ENCODE data around the gene GARIN5B.

GARIN5B gene

DNA sequence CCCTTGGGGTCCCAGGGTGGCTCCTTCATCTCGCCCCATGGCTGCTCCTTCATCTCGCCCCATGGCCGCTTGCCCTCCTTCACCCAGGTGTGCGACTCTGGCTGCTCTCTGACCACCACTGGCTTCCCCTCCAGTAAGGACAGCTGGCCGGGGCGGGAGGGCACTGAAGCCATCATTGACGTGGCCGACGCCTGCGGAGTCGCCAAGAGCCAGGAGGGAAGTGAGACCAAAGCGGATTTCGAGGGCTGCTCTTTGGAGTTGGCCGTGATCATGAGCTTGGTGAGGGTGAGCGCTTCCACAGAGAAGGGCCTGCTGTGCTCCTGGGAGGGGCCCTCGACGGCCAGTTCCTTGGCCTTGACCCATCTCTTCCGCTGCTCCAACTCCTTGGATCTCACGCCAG is 4.6 kb downstream of the GARIN5B start:
- WGBS (ENCODE audit: extremely low coverage, insufficient coverage, insufficient read length) = no CpG with 5 or more reads among the region's 19 CpGs
- no peak overlapping the region for H2AK5ac ChIP-seq (ENCODE audit: low read length)

GRCh38 chr19:55355213-55355821 is 7.7 kb downstream of the GARIN5B start:
- H3K27ac ChIP-seq (ENCODE audit: low read depth, low read length) = no peak overlapping the region

More for the DNA sequence above, 4.6 kb downstream of the GARIN5B start:
- Histone ChIP-seq H3K4me2 (ENCODE audit: low read length) (no peak overlapping the region), H3K36me3 (ENCODE audit: control insufficient read depth in 1 of 2, insufficient read depth in 2 of 2, low read length in 2 of 2) (no peaks in the 10 kb centered on the region), H3K4me1 (ENCODE audit: control insufficient read depth in 1 of 2, insufficient read depth in 2 of 2, low read length in 2 of 2) (peaks cover 5 to 16% of the 10 kb centered on the region in 2 experiments), H3K14ac (ENCODE audit: low read length) (no peak overlapping the region), H3K23ac (ENCODE audit: low read length) (no peak overlapping the region), H3K4me3 (ENCODE audit: low read depth, low read length) (no peak overlapping the region), H2BK120ac (ENCODE audit: insufficient read depth, low read length, poor library complexity) (no peak overlapping the region), H3K79me1 (ENCODE audit: low read length) (peaks cover 5% of the 10 kb centered on the region), H3K18ac (ENCODE audit: low read length) (no peak overlapping the region), H3K4ac (ENCODE audit: low read depth, low read length) (no peak overlapping the region), H4K91ac (ENCODE audit: low read depth, low read length) (no peak overlapping the region), H3K27ac (ENCODE audit: low read depth, low read length) (no peak overlapping the region), H2AFZ (ENCODE audit: insufficient read depth, low read length, poor library complexity) (no peak overlapping the region), H3K27me3 (ENCODE audit: insufficient read depth, low read length) (peaks cover 5% of the 10 kb centered on the region), H2BK5ac (ENCODE audit: low read depth, low read length, poor library complexity) (no peak overlapping the region), H4K8ac (ENCODE audit: low read depth, low read length) (no peak overlapping the region), H3K79me2 (ENCODE audit: control insufficient read depth, insufficient read depth, low read length, poor library complexity) (no peaks in the 10 kb centered on the region), H3K9ac (ENCODE audit: low read length) (no peak overlapping the region), H3K9me3 (ENCODE audit: insufficient read depth, low read depth, low read length) (peaks cover 5% of the 10 kb centered on the region), H4K12ac (ENCODE audit: low read depth, low read length) (no peak overlapping the region), H2BK12ac (ENCODE audit: low read length) (no peak overlapping the region)
- no peak for DNase-seq

DNA sequence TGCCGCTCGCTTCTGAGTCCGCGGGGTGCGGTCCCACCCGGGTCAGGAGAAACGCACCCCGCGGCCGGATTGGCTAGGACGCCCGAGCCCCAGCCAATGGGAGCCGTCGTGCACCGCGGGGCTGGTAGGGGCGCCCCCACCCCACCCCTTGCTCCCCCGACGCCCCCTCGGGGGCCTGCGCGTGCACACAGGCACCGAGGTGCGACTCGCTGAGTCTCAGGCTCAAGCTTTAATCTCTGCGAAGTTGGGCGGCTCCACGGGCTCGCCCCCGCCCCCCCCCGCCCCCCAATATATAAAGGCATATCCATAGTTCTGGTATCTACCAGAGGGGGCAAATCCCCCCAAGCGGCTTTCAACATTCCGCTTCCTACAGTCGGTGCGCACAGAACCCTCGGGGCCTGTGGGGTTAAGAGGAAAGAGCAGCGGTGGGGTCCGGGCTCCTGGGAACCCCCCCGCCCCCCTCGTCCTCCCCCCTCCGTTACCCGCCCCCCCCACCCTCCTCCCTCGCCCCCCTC is 8.3 kb downstream of the GARIN5B start, which contains the start of gene COX6B2:
Gene COX6B2, minus strand, starts transcription at position 22 of the 515 bp plus-strand sequence. CDS start 198 bp downstream, outside the sequence.
- H3K23ac ChIP-seq (ENCODE audit: low read length) = no peak within 1 kb of the TSS
- no peak within 1 kb of the TSS for H2AK5ac ChIP-seq (ENCODE audit: low read length)
- peak within 1 kb of the TSS; percentile 82 for H3K4me2 ChIP-seq (ENCODE audit: low read length)
- peaks cover 16% of the 10 kb centered on the region for H3K27me3 ChIP-seq (ENCODE audit: insufficient read depth, low read length)
- no peaks in the 10 kb centered on the region for H3K79me2 ChIP-seq (ENCODE audit: control insufficient read depth, insufficient read depth, low read length, poor library complexity)
- H3K4me3 ChIP-seq (ENCODE audit: low read depth, low read length) = peak within 1 kb of the TSS; percentile 65
- H3K27ac ChIP-seq (ENCODE audit: low read depth, low read length) = no peak within 1 kb of the TSS
- no peak within 1 kb of the TSS for H4K91ac ChIP-seq (ENCODE audit: low read depth, low read length)
- H3K9me3 ChIP-seq (ENCODE audit: insufficient read depth, low read depth, low read length) = peaks cover 8% of the 10 kb centered on the region
- no peak within 1 kb of the TSS for H2BK120ac ChIP-seq (ENCODE audit: insufficient read depth, low read length, poor library complexity)
- no peak within 1 kb of the TSS for H3K9ac ChIP-seq (ENCODE audit: low read length)
- no CpG with 5 or more reads among the region's 43 CpGs for WGBS (ENCODE audit: extremely low coverage, insufficient coverage, insufficient read length)
- H2BK12ac ChIP-seq (ENCODE audit: low read length) = no peak within 1 kb of the TSS
- peak within 1 kb of the TSS; percentile 51 for H2AFZ ChIP-seq (ENCODE audit: insufficient read depth, low read length, poor library complexity)
- no peaks in the 10 kb centered on the region for H3K36me3 ChIP-seq (ENCODE audit: control insufficient read depth in 1 of 2, insufficient read depth in 2 of 2, low read length in 2 of 2)
- peaks cover 1% of the 10 kb centered on the region for H3K79me1 ChIP-seq (ENCODE audit: low read length)
- H4K12ac ChIP-seq (ENCODE audit: low read depth, low read length) = no peak within 1 kb of the TSS
- H3K4me1 ChIP-seq (ENCODE audit: control insufficient read depth in 1 of 2, insufficient read depth in 2 of 2, low read length in 2 of 2) = peaks cover 4 to 15% of the 10 kb centered on the region in 2 experiments
- H3K4ac ChIP-seq (ENCODE audit: low read depth, low read length) = no peak within 1 kb of the TSS
- no peak within 1 kb of the TSS for H3K14ac ChIP-seq (ENCODE audit: low read length)
- H2BK5ac ChIP-seq (ENCODE audit: low read depth, low read length, poor library complexity) = no peak within 1 kb of the TSS
- H4K8ac ChIP-seq (ENCODE audit: low read depth, low read length) = no peak within 1 kb of the TSS
- no peak within 1 kb of the TSS for H3K18ac ChIP-seq (ENCODE audit: low read length)
- no peak for DNase-seq

More at GRCh38 chr19:55355213-55355821, 7.7 kb downstream of the GARIN5B start:
- no peak overlapping the region for H3K9ac ChIP-seq (ENCODE audit: low read length)
- no peak overlapping the region for H2BK120ac ChIP-seq (ENCODE audit: insufficient read depth, low read length, poor library complexity)
- no peak overlapping the region for H2BK12ac ChIP-seq (ENCODE audit: low read length)
- peaks cover 4 to 15% of the 10 kb centered on the region in 2 experiments for H3K4me1 ChIP-seq (ENCODE audit: control insufficient read depth in 1 of 2, insufficient read depth in 2 of 2, low read length in 2 of 2)
- no peak overlapping the region for H2AK5ac ChIP-seq (ENCODE audit: low read length)
- no CpG with 5 or more reads among the region's 13 CpGs for WGBS (ENCODE audit: extremely low coverage, insufficient coverage, insufficient read length)
- H4K12ac ChIP-seq (ENCODE audit: low read depth, low read length) = no peak overlapping the region
- H2BK5ac ChIP-seq (ENCODE audit: low read depth, low read length, poor library complexity) = no peak overlapping the region
- H3K27me3 ChIP-seq (ENCODE audit: insufficient read depth, low read length) = peaks cover 16% of the 10 kb centered on the region
- H3K4ac ChIP-seq (ENCODE audit: low read depth, low read length) = no peak overlapping the region
- peaks cover 1% of the 10 kb centered on the region for H3K79me1 ChIP-seq (ENCODE audit: low read length)
- H3K4me2 ChIP-seq (ENCODE audit: low read length) = peak overlapping the region; percentile 9
- no peak overlapping the region for H2AFZ ChIP-seq (ENCODE audit: insufficient read depth, low read length, poor library complexity)
- H3K4me3 ChIP-seq (ENCODE audit: low read depth, low read length) = no peak overlapping the region
- no peak overlapping the region for H3K23ac ChIP-seq (ENCODE audit: low read length)
- H4K91ac ChIP-seq (ENCODE audit: low read depth, low read length) = no peak overlapping the region
- peaks cover 8% of the 10 kb centered on the region for H3K9me3 ChIP-seq (ENCODE audit: insufficient read depth, low read depth, low read length)
- DNase-seq = no peak
- no peaks in the 10 kb centered on the region for H3K36me3 ChIP-seq (ENCODE audit: control insufficient read depth in 1 of 2, insufficient read depth in 2 of 2, low read length in 2 of 2)
- no peak overlapping the region for H3K18ac ChIP-seq (ENCODE audit: low read length)
- H3K14ac ChIP-seq (ENCODE audit: low read length) = no peak overlapping the region
- H3K79me2 ChIP-seq (ENCODE audit: control insufficient read depth, insufficient read depth, low read length, poor library complexity) = no peaks in the 10 kb centered on the region
- H4K8ac ChIP-seq (ENCODE audit: low read depth, low read length) = no peak overlapping the region

GRCh38 chr19:55353803-55354697 is 9.0 kb downstream of the GARIN5B start:
- no peak overlapping the region for H2BK120ac ChIP-seq (ENCODE audit: insufficient read depth, low read length, poor library complexity)
- peaks cover 0 to 2% of the 10 kb centered on the region in 2 experiments for H3K36me3 ChIP-seq (ENCODE audit: control insufficient read depth in 1 of 2, insufficient read depth in 2 of 2, low read length in 2 of 2)
- H3K4me1 ChIP-seq (ENCODE audit: control insufficient read depth in 1 of 2, insufficient read depth in 2 of 2, low read length in 2 of 2) = peaks cover 4 to 15% of the 10 kb centered on the region in 2 experiments
- peak overlapping the region; percentile 82 for H3K4me2 ChIP-seq (ENCODE audit: low read length)
- H3K9ac ChIP-seq (ENCODE audit: low read length) = no peak overlapping the region
- H3K79me2 ChIP-seq (ENCODE audit: control insufficient read depth, insufficient read depth, low read length, poor library complexity) = no peaks in the 10 kb centered on the region
- no peak overlapping the region for H3K4ac ChIP-seq (ENCODE audit: low read depth, low read length)
- DNase-seq = peak; percentile 30 to 56
- H3K18ac ChIP-seq (ENCODE audit: low read length) = no peak overlapping the region
- H2BK5ac ChIP-seq (ENCODE audit: low read depth, low read length, poor library complexity) = no peak overlapping the region
- H3K4me3 ChIP-seq (ENCODE audit: low read depth, low read length) = peak overlapping the region; percentile 65
- H2AFZ ChIP-seq (ENCODE audit: insufficient read depth, low read length, poor library complexity) = peak overlapping the region; percentile 51
- no peak overlapping the region for H3K14ac ChIP-seq (ENCODE audit: low read length)
- H3K9me3 ChIP-seq (ENCODE audit: insufficient read depth, low read depth, low read length) = peaks cover 8% of the 10 kb centered on the region
- no peak overlapping the region for H2AK5ac ChIP-seq (ENCODE audit: low read length)
- peaks cover 16% of the 10 kb centered on the region for H3K27me3 ChIP-seq (ENCODE audit: insufficient read depth, low read length)
- no peak overlapping the region for H4K91ac ChIP-seq (ENCODE audit: low read depth, low read length)
- no peak overlapping the region for H4K8ac ChIP-seq (ENCODE audit: low read depth, low read length)
- no CpG with 5 or more reads among the region's 72 CpGs for WGBS (ENCODE audit: extremely low coverage, insufficient coverage, insufficient read length)
- no peak overlapping the region for H3K27ac ChIP-seq (ENCODE audit: low read depth, low read length)
- H3K79me1 ChIP-seq (ENCODE audit: low read length) = peaks cover 1% of the 10 kb centered on the region
- H3K23ac ChIP-seq (ENCODE audit: low read length) = no peak overlapping the region
- H4K12ac ChIP-seq (ENCODE audit: low read depth, low read length) = no peak overlapping the region
- H2BK12ac ChIP-seq (ENCODE audit: low read length) = no peak overlapping the region
